OCI-M1 (cell line): ENCODE results near the gene LHFPL2.

Experiments used
- DNase-seq: peaks from one replicate; lab custom pipeline; 2025; lab: John Stamatoyannopoulos, UW

The LHFPL2 gene

GRCh38 chr5:78522476-78523260 is 125.9 kb downstream of the LHFPL2 start:
- no peak for DNase-seq

- no peak for DNase-seq
Observed at GRCh38 chr5:78521455-78521854, 127.1 kb downstream of the LHFPL2 start.

- no peak for DNase-seq
Observed at GRCh38 chr5:78519198-78519941, 129.2 kb downstream of the LHFPL2 start.

DNA sequence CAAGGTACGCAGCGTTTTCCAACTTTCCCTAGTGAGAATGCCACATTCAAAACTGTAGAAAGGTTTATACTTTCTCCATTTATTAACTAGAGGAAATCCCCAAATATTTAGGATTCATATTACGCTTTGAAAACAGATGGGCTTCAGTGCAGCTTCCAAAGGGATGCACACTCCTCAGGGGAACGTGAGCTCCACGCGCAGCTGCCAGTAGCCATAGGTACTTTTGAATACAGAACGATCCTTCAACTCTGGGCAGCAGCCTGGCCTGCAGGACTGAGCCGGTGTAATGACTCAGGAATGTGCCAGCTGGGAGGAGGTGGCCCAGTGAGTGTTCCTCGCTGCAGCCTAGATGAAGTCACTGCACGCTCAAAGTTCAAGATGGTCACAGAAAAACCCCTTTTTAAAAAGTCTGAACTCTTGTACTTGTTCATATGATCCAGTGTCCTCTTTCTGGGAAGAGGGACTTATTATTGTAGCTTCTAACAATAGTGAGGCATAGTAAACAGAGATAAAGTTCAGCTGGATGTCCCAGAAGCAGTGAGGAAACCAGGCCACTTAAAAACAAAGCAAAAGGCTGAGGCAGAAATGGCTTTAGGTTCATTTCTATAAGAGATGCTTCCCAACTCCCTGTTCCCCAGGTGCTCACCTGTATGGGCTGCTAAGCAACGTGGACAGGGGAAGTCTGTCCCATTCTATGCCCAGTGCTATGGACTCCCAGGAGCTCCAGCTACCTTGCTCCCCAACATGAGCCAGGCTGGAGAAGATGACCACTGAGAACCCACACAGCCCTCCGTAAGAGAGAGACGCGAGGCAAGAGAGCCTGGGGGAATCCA is 130.0 kb downstream of the LHFPL2 start:
- no peak for DNase-seq

DNA sequence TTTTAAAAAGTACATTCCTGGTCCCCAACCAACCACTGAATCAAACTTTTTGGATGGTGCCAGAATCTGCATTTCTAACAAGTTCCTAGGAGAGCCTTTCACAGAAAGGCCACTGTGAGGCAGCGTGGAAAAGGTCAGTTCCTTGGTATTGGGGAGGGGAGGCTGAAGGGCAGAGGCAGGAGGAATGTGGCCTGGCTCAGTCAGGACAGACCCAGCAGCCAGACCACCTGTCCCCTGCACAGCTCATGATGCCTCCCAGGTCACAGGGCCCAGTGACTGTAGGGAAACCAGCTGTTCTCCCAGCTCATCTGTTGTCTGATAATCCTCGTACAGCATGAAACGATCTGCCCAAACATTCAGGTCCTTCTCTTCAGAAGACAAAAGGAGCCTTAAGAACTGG is 132.9 kb downstream of the LHFPL2 start:
- peak; percentile 12 for DNase-seq

DNA sequence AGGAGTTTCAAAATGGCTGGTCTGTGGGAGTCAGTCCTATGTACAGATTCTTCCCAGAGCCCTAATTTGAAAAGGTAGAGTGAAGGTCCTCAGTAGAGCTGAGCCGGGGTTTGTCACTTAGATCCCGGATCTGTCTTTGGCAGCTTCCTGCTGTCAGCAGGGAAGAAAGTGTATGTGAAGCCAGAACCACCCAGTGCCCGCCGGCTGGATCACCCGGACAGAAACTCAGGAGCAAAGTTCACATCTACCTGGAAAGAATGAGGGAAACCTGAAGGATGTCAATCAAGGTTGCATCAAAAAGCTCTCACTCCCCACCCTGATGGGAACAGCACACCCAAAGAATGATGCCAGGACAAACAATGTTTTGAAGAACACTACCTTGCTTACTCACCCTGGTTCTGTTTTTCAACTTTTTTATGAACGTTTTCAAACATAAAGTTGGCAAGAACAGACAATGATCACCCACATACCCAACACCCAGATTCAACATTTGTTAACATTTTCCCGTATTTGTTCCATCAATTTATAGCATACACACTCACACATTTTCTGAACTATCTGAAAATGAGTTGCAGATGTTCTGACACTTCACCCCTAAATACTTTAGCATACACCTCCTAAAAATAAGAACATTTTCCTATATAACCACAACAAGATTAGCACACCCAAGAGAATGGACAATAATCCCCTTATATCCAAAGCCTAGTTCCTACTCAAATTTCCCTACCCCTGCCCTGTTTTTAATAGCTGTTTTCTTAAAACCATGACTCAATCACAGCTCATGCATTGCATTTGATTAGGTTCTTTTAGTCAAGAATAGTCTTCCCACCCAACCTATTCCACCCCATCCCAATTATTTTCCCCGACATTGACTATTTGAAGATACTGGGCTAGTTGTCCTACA is 133.9 kb downstream of the LHFPL2 start:
- no peak for DNase-seq

DNA sequence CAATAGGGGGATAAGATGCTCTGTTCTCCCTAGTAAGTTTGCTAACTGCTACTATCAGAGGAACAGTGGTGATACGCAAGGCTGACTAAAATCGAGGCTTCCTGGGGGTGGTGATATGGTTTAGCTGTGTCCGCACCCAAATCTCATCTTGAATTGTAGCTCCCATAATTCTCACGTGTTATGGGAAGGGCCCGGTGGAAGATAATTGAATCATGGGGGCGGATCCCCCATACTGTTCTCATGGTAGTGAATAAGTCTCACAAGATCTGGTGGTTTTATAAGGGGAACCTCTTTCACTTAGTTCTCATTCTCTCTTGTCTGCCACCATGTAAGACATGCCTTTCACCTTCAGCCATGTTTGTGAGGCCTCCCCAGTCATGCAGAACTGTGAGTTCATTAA is 135.1 kb downstream of the LHFPL2 start:
- DNase-seq, result no peak

DNA sequence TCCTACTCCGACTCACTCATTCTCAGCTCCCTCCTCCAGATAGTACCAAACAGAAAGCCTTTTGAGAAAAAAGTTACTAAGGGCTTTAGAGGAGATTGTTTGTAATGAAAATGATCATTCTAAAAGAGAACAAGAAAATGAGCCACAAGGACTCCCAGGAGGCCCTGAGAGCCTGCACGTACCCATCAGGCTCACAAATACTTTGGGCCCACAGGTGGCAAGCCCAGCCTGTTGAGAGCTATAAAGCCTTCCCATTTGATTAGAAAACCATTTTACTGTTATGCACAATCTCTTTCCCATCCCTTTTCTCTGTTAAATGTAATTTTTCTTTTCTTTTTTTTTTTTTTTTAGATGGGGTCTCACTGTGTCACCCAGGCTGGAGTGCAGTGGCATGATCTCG is 136.1 kb downstream of the LHFPL2 start:
- DNase-seq, result no peak

DNA sequence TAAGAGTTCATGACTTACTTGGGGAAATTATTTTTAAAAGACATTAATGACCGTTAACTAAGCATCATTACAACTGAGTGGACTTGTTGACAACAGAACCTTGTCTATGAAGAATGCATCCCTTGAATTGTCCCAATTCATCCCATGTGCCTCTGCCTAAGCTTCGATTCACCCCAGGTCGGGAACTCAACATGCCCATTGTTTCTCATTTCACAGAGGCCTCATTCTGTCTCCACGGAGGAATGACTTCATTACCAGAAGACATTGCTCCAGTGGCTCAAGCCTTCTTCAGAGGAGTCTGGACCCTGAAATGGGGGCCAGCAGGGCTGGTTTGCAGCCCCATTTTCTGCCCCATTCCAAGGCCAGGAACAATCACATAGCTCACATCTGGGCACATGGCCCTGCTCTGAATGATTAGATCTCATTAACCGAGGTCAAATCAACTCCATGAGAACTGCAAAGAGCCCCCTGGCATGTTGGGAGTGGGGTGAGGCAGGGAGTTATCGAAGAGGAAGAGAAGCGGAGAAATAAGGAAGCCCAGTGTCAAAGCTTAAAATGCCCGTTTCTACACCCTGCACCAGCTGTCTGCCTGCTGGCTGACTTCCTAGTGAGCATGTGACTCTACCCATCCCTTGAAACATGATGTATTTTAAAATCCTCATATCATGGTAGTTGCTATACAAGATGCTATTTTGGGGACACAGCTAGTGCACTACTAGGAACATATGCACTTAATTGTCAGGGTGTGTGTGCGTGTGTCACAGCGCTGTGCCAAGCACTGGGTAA is 137.3 kb downstream of the LHFPL2 start:
- no peak for DNase-seq

- peak; percentile 71 for DNase-seq
Observed at GRCh38 chr5:78509884-78510769, 138.4 kb downstream of the LHFPL2 start.

DNA sequence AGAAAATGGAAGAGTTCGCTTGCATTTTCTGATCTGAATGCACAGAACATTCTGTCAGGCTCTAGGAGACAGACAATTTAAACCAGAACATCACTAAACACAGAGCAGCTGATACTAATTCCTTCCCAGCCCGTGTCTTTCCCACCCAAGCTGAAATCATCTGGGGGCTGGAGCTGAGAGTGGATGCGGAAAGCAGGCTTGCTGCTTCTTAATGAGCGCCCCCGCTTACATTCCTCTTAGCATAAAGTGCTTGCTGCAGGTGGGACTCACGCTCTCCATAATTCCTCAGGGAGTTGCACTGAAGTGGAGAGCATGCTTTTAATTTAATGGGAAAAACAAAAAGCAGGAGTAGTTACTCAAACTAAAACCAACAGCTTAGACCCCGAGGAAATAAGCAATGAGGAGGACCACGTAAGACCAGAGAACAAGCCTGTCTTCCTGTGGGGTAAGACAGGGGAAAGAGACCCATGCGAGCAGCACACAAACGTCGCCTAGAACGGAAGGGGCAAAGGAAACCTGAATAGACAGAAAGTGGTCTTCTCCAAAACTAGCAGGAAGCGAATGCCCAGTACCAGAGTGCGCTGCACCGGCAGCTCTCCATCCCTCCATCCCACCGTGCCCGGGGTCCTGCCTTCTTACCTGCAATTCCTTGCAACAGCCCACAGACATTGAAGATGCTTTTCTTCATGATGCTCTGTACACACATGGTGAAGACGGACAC is 139.3 kb downstream of the LHFPL2 start:
- peak; percentile 53 for DNase-seq

- DNase-seq, result peak; percentile 80
Observed at GRCh38 chr5:78508186-78508765, 140.3 kb downstream of the LHFPL2 start.

DNA sequence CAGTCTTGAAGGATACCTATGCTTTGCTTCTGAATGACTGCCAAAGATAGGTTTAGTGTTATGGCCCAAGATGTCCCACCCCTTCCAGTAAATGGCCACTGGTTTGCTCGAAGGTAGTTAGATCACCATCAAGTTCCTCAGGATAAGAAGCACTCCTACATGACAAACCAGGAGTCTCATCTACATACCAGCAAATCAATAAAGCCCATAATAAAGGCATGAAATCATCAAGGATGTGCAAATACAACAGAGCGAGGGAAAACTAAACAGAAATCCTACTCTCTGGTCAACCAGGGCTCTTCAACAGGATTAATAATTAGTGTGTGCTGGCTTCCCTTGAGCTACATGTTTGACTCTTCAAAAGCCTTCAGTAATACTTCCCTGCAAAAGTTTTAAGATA is 141.0 kb downstream of the LHFPL2 start:
- DNase-seq, result peak; percentile 31

DNA sequence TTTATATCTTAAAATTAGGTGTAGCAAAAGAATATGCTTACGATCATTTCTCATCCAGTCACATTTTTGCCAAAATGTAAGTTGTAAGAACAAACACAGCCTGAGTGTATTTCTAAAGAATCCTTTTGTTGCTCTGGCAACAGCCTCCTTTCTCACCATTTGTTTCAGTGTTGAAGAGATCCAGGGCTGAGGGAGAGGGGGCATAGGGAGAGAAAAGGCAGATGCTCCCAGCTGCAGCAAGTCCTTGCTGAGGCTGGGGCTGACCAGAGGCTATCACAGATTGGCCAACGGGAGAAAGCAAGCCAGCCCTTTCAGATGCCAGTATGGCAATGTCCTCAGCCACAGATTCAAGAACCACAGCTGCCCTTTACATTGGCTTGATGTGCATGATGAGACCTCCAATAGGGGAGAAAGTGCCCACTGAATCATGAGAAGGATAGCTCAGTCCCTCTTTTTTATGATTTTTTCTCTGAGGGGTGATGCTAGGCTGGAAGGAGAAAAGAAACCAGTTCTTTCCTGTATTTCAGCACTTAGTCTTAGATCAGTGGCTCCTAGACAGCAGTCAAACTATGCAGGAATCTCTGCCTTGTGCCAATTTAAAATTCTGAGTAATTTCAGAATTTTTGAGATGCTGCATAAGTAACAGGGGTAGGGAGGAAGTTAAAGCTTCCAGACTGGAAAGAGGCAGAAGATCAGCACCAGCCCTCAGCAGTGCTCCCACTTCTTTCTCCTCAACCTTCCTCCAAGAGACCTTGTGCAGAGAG is 142.1 kb downstream of the LHFPL2 start:
- no peak for DNase-seq

DNA sequence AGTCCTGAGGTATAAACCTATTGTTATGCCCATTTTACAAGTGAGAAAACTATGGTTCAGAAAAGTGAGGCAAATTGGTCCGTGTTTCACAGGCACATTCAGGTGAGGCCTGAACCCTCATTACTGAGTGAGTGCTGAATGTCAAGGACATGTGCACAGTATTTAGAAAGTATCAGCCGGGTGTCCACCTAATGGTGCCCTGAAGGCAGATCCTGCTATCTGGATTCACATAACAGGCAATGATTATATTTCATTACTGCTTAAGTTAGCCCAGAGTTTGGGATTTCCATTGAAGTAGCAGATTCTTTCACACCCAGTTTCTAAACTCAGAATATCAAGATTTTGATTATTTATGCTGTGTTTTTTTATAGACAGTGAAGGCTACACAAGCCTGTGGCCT is 142.7 kb downstream of the LHFPL2 start:
- no peak for DNase-seq

DNA sequence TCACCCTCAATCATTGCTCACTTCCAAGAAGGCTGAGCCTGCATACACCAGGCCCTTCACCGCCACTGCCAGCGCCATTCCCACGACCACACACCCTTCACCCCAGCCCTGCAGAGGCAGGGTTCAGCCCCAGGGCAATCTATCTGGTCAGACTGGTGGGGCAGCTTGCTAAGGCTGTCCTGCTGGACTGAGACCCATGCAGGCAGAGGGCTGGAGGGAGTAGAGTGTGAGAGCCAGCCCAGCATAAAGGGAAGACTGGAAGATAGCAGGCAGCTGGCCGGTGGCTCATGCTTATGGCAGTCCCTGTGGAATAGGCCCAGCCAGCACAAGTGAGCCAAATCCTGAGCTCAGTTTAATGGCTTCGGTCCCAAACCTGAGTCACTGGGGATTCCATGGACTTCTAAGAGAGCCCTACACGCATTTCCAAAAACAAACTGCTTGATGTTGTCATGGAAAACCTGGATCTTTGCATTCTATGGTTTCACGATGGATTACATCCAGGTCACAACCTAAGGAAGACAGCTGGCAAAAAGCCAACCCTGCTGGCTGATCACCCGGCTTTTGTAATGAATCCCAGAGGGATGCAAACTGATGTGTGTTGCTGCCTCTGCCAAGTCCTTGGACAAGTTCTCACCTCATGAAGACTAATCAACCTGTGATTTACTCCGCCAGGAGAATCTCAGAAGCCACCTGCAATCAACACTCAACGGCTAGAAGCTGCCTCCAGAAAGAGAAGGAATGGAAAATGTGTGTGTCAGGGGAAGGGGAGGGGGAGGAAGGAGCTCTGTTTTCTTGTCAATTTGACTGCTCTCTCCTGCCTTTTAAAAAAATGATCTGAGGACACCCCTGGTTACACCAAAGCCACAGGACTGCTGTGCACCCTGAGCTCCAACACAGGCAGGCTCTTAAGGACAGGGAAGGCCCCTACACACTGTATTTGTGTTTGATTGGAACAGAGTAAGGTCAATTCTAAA is 143.6 kb downstream of the LHFPL2 start:
- DNase-seq, result no peak
